Adipose tissue (tissue), 3 donors: ENCODE measurements around the gene QKI. TPM values are rescaled to one million over a fixed set of nuclear protein-coding genes. Genes with fewer than 3 reads are reported as not detected.

Source experiments
- H3K27ac ChIP-seq: one replicate; pipeline ENCODE4 v1.5.1; 2013; ENCODE audit warnings: low read depth, low read length
- WGBS, 3 donors: extraction: QIAGEN DNeasy Blood & Tissue Kit; methylation state at CpG; one replicate each; pipeline ENCODE4 v1.1.7; 2013; 5-methylcytosine and 5-hydroxymethylcytosine counted together
- polyA plus RNA-seq, 3 donors: library from polyadenylated mRNA; stranded (reverse); fragments of 200-250 nt; gene quantifications; one replicate each; pipeline ENCODE4 v1.2.3, GENCODE V29; 2013
- donor health status: healthy with polysubstance abuse.
- donor health status: Bipolar disorder and iron deficiency.
- donor health status: healthy.

QKI gene
- polyA plus RNA-seq, 3 donors = 20.1 to 110 (median 51.2) TPM

DNA sequence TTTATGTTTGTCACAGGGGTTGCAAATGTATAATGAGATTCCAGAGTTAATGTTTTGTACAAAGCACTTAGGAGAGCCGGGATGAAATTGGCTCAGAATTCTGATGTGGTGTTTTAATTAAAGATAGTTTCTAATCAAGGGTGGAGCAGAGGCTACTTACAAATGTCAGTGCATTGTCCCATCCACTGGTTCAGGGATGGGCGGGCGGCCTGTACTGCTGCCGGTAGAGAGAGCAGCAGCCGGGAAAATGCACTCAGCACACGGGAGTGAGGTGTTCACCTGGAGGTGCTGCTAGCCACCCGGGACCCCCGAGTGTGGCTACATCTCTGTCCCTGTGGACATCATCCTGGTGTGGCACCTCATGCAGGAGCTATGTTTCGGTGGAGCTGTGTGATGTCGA, 193.3 kb downstream of the QKI start:
- no peak overlapping the region for H3K27ac ChIP-seq
- WGBS, 3 donors = 84 to 90% (median 87%) methylated on average over 10 of the region's 10 CpGs

DNA sequence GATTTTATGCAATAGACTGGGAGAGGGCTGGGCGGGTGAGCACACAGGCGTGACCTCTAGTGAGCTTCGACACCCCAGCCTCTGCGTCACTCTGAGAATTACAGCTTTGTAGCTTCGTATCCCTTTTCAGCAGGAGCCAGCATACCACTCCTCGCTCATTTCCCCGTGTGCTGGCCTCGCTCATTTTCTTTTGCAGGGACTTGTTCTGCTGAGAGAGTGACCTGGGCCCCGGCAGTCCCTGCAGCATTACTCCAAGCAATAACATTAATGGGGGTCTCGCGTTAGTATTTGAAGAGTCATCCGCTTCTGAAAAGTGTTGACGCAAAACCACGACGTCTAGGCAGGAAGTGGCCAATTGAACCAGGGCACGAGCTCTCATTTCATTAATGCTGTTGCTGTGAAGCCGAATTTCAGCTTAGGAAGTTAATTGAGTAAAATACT, 193.7 kb downstream of the QKI start:
- no peak overlapping the region for H3K27ac ChIP-seq
- 65 to 70% (median 67%) methylated on average over 17 of the region's 17 CpGs for WGBS, 3 donors

DNA sequence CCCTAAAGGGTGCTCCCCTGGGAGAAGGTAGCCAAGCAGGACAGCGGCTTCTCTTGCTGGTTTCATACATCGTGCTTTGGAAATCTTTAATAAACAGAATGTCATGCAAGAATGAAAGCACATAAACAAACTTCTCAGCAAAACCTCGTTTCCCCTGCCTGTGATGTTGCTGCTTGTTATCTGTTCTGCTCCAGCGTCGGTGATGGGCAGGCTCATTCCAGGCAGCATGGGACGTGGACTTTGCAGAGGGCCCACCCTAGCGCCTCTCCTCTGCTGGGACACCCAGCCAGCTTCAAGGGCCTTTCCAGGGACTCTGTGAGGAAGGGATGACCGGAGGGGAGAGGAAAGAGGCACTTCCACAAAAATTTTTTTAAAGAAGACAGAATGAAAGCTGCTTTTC, 197.7 kb downstream of the QKI start:
- no peak overlapping the region for H3K27ac ChIP-seq
- WGBS, 3 donors = 63 to 72% (median 70%) methylated on average over 8 of the region's 8 CpGs

DNA sequence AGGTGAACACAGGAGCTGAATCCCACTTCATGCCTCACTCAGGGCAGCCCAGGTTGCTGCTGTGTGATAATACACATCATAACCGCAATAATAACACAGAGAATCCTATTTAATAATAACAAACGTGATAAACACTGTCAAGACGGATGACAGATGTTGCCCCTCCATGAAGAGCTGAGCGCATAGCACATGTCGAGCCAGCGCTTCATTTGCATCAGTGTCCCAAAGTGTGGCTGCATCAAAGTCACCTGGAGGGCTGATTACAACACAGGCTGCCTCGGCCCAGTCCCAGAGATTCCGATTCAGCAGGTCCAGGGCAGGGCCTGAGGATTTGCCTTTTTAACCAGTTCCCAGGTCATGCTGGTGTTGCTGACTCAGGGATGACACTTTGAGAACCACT, 198.5 kb downstream of the QKI start:
- no peak overlapping the region for H3K27ac ChIP-seq
- WGBS, 3 donors = 67 to 83% (median 74%) methylated on average over 8 of the region's 8 CpGs

DNA sequence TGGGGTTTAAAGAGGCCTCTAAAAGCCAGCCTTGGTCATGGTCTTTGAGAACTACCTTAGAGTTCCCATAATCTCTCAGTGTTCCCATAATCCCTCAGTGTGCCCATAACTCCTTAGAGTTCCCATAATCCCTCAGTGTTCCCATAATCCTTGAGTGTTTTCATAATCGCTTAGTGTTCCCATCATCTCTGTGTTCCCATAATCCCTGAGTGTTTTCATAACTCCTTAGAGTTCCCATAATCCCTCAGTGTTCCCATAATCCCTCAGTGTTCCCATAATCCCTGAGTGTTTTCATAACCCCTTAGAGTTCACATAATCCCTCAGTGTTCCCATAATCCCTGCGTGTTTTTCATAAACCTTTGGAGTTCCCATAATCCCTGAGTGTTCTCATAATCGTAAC, 199.2 kb downstream of the QKI start:
- WGBS, 3 donors = 86 to 94% (median 90%) methylated on average over 3 of the region's 3 CpGs
- no peak overlapping the region for H3K27ac ChIP-seq

DNA sequence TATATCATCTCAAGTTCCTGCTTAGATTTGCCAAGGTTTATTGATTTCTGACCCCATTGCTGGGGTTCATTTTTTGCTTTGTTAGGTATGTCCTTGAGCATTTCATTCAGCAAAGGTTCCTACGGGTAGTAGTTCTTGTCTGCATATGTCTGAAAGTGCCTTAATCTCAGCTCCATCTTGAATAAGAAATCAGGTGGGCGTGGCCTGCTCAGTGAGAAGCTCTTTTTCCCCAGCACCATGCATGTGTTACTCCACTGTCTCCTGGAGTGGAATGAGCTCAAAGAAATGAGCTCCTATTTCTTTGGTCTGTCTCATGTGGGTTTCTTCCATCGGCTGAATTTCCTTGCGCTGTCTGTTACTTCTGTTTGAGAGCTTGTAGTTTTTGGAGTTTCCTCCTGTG, 201.9 kb downstream of the QKI start:
- no peak overlapping the region for H3K27ac ChIP-seq
- WGBS, 3 donors = 74 to 93% (median 88%) methylated on average over 4 of the region's 4 CpGs

DNA sequence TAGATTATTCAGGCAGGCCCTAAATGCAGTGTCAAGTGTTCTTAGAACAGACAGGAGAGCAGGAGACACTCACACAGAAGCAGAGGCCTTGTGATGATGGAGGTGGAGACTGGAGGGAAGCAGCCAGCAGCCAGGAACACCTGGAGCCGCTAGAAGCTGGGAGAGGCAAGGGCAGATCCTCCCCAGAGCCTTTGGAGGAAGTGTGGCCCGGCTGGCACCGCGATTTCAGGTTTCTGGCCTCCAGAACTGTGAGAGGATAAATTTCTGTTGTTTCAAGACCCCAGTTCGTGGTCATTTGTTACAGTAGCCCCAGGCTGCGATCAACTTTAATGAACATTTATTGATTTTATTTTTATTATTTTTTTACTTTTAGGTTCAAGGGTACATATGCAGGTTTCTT, 203.0 kb downstream of the QKI start:
- no peak overlapping the region for H3K27ac ChIP-seq
- WGBS, 3 donors = 88 to 92% (median 88%) methylated on average over 6 of the region's 6 CpGs

DNA sequence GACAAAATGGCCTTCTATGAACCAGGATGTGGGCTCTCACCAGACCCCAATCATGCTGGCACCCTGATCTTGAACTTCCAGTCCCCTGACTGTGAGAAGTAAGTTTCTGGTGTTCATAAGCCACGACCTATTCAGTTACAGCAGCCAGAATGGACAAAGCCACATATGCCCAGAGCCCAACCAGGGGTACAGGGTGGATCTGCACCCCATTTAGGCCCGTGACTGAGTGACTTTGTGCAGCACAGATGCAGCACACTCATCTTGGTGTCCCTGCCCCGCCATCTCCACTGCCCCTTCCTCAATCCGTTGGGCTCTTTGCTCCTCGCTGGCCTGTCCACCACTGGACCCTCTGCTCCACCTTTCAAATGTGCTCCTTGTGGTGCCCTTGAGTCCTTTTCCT, 205.6 kb downstream of the QKI start:
- 71 to 90% (median 88%) methylated on average over 5 of the region's 5 CpGs for WGBS, 3 donors
- no peak overlapping the region for H3K27ac ChIP-seq

DNA sequence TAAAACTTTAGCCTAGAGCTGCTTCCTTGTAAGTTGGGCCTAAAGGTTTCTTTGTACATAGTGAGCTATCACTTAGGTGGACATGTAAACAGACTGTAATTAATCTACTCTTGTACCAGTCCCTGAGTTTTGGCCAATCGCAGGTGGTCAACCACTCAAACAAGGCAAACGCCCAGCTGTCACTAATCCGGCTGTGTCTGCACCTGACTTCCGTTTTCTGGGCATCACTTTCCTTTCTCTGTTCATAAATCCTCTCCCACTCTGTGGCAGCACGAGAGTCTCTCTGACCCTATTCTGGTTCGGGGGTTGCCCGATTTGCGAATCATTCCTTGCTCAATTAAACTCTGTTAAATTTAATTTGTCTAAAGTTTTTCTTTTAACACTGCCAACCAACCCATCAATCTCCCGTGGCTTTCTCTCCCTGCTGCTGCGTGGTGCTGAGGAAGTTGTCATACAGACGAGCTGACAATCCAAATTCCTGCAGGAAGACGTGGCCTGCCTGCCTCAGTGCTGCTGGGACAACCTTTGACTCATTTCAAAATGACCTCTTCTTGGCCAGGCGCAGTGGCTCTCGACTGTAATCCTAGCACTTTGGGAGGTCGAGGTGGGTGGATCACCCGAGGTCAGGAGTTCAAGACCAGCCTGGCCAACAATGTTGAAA, 206.3 kb downstream of the QKI start:
- no peak overlapping the region for H3K27ac ChIP-seq
- 80 to 85% (median 81%) methylated on average over 16 of the region's 16 CpGs for WGBS, 3 donors

DNA sequence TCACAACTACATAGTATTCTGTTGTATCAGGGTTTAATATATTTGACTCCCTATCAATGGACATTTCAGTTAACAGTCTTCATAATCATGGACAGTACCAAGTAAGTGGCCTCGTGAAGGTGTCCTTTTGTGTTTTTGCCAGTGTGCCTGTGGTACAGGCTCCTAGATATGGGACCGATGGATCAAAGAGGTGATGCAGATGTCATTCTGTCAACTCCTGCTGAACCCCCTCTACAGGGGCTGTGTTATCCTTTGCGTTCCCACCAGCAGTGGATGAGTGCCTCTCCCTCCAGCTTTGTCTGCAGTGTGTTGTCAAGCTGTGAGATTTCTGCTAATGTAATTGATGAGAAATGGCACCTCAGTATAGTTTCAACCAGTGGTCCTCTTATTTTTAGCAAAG, 210.7 kb downstream of the QKI start:
- WGBS, 3 donors = 80 to 91% (median 86%) methylated on average over 3 of the region's 3 CpGs
- H3K27ac ChIP-seq = no peak overlapping the region

DNA sequence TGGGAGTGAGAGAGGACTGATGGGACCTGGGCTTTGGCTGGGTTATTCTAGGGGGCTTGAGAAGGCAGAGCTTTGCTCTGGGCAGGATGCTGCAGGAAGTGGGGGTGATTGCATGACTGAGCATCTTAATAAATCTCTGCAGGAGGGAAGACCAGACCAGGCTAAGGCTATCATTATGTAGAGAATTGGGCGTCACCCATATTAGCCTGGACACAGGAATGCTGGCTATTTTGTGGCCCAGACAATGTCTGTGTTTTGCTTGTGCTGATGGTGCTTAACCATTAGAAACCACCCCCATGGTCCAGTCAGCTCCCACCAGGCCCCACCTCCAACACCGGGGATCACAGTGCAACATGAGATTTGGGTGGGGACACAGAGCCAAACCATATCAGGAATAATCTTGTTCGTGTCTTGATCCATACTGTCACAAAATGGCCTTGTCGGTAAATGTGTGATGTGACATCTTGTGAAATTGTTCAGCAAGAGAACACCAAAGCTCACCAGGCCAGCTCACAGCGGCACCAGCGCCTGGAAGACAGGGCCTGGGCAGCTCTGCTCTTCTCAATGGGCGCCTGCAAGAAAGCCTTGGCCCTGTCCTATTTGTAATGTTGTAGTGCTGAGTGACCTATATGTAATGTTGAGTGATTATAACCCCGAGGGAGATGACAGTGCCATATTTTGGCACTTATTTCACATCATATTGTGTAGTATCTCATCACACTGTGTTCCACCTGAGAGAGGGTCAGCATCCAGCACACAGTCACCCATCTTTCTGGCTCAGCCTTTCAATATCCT, 211.8 kb downstream of the QKI start:
- WGBS, 3 donors = 92 to 94% (median 93%) methylated on average over 8 of the region's 8 CpGs
- no peak overlapping the region for H3K27ac ChIP-seq

DNA sequence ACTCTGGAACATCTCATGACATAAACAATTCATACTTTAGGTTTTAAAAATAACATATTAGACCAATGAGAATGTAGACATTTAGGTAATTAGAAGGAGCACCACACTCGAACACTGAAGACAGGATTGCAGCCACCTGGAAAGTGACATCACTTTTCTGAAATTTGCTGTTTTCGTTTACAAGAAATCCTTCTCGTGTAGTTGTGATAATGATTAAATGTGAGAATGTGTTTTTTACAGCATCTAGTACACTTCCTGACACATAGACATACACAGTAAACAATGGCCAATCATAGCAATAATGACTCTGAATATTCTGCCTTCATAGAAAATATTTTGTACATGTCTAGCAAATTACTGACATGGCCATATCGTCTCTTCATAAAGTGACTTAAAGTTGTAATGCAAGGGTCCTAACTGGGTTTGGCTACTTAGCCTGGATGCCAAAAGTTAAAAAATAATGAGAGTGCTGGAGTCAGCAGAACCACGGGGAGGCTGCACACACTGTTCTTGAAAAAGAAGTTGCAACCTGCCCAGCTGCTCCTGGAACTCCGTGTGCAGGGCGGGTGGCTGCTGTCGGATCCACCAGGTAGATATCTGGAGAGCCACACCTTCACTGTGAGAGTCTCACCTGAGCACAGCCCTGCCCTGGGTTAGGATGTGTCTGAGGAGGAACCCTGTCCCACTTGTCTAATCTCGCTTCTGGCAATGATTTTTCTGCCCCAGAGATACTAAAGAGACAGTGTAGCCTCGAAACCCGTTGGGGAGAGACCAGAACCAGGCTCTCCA, 212.9 kb downstream of the QKI start:
- no peak overlapping the region for H3K27ac ChIP-seq
- WGBS, 3 donors = 69 to 83% (median 76%) methylated on average over 11 of the region's 11 CpGs
